ENCODE results near the gene MT1E.
"Not testable (repeated sequence)": the region's sequence is repeated elsewhere in the genome, so short reads cannot be mapped to it uniquely, and the experiment has no call there.

Gene MT1E

GRCh38 chr16:56672761-56673536 lies 47.4 kb downstream of the MT1E start:
- peak in 1 of 3 experiments; percentile 25 for DNase-seq

- DNase-seq = no peak
Observed at GRCh38 chr16:56673921-56674320, 48.3 kb downstream of the MT1E start.

DNA sequence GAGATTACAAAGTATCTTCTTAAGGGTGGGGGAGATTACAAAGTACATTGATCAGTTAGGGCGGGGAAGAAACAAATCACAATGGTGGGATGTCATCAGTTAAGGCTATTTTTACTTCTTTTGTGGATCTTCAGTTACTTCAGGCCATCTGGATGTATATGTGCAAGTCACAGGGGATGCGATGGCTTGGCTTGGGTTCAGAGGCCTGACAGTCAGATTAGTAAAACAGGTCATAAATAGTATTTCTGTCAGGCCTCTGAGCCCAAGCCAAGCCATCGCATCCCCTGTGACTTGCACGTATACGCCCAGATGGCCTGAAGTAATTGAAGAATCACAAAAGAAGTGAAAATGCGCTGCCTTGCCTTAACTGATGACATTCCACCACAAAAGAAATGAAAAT lies 49.0 kb downstream of the MT1E start:
- not testable (repeated sequence) for DNase-seq

DNA sequence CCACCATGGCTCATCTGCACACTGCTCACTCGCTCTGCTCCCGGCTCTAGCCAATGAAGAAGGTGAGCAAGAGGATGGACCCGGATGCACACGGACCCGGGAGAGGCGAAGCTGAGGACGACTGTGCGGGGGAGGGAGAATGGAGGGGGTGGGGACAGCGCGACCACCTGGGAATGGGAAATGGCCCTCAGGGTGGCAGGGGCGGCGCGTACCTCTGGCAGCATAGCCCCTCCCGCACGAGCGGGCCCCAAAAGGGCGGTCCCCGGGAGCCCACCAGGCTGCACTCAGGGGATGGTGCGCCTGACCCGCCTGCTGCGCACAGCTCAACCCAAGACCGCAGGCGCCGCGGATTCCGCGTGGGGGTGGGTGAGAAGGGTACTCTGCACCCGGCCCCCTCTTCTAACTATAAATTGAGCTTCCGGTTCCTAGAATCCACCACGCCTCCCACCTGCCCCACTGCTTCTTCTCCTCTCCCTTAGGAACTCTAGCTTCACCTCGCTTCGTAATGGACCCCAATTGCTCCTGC lies 50.2 kb downstream of the MT1E start:
- no peak for DNase-seq
